Eye (tissue), 1 donor: ENCODE measurements around the gene EIF2S2.
"Not testable (repeated sequence)": the region's sequence is repeated elsewhere in the genome, so short reads cannot be mapped to it uniquely, and the experiment has no call there.

Experiments
- DNase-seq: peaks from one replicate; pipeline ENCODE4 v3.0.0-alpha.2; 2015

Gene EIF2S2, protein sequence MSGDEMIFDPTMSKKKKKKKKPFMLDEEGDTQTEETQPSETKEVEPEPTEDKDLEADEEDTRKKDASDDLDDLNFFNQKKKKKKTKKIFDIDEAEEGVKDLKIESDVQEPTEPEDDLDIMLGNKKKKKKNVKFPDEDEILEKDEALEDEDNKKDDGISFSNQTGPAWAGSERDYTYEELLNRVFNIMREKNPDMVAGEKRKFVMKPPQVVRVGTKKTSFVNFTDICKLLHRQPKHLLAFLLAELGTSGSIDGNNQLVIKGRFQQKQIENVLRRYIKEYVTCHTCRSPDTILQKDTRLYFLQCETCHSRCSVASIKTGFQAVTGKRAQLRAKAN

GRCh38 chr20:34111702-34112599, at the start of gene EIF2S2:
Gene EIF2S2 (minus strand): TSS chr20:34112243. CDS start chr20:34112110, 133 bp downstream.
- DNase-seq, result peak; percentile 99

GRCh38 chr20:34157697-34158096, 45.7 kb upstream of the EIF2S2 start:
- DNase-seq, result not testable (repeated sequence)

DNA sequence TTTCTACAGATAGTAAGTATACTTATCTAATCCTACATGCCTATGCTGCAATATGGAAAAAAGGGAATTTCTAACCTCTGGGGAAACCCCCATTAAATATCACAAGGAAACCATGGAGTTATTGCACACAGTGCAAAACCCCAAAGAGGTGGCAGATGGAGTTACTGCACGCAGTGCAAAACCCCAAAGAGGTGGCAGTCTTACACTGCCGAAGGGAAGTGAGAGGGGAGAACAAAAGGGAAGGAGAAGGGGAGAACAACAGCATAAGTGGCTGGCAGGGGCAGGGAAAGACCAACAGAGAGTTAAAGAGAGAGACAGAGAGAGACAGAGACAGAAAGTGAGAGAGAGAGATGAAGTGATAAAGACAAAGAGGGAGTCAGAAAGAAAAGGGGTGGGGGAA, 43.8 kb upstream of the EIF2S2 start:
- DNase-seq, result no peak

GRCh38 chr20:34153169-34153568, 41.1 kb upstream of the EIF2S2 start:
- not testable (repeated sequence) for DNase-seq

GRCh38 chr20:34152073-34152472, 40.0 kb upstream of the EIF2S2 start:
- DNase-seq, result not testable (repeated sequence)

DNA sequence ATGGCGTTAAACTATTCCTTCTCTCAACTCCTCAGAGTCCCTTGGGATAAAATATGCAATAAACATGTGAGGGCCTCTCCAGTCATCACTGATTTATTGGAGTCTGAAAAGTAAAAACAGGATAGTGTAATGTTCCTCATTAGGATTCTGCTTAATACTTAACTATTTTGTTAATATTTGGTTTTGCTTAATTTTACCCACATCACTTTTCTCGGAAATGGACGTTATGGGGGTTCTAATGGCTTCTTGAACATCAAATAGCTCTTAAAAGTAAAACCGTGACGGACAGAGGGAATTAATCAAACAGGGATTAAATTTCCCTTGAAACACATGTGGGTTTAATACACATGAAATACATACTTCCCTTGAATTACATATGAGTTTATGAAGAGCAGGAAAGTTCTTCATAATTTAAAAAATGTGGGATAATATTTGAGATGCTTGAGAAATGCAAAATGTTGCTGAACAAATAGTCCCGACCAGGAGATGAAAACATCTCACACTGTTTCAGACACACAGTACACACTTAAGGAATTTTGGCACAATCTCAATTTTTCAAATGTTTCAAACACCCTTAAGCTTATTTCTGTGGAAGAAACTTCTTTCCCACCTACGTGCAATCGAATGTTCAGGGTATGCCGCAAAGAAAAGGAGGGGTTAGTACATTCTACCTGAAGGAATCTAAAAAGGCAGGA, 38.4 kb upstream of the EIF2S2 start:
- DNase-seq, result peak; percentile 74

DNA sequence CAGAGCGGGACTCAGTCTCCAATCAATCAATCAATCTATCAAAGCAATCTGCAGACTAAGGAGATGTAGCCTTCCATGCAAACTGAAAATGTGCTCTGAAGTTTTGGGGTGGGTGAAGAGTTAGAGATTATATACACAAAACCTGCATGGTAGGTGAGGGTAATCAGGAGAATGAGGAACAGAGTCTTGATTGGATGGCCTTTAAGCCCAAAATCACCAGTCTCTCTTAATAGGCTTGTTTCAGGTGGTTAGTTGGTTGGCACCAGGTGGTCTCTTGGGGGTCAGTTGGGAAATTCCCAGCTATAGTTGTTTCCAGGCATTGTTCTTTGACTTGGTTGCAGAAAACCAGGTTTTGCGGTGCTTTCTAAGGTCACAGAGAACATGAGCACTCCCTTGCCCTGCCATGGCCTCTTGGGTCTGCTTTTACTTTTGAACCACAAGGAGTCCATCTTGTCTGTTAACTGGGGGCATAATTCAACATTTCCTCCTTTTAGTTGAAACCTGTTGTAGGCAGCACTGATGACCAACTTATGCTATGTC, 33.3 kb upstream of the EIF2S2 start:
- DNase-seq, result no peak

DNA sequence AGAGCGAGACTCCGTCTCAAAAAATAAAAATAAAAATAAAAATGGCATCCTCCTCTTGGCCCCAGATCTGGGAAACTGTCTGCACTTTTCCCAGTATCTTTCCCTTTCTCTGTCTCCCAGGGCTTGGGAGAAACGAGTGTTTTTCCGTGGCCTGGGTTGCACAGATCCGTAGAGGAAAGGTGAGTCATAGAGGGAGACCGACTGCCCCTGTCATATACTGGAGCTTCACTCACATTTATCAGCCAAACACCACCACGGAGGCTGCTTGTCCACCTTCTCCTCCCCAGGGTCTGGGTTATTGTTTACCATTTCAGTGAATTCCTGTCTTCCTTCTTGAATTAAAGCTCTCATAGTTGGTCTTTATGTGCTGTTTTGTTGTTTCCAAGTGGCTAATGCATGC, 31.9 kb upstream of the EIF2S2 start:
- DNase-seq, result no peak

DNA sequence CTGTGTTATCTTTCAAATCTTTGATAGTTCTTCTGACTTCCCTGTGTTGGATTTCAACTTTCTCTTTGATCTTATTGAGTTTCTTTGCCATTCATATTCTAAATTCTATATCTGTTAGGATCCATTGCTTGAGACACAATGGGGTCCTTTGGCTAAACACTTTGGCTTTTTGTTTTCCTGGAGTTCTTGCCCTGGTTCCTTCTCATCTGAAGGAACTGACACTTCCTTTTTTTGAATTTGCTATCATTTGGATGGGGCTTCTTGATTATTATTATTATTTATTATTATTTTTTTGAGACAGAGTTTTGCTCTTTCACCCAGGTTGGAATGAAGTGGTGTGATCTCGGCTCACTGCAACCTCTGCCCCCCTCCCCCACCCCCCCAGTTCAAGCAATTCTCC, 30.1 kb upstream of the EIF2S2 start:
- DNase-seq, result no peak

DNA sequence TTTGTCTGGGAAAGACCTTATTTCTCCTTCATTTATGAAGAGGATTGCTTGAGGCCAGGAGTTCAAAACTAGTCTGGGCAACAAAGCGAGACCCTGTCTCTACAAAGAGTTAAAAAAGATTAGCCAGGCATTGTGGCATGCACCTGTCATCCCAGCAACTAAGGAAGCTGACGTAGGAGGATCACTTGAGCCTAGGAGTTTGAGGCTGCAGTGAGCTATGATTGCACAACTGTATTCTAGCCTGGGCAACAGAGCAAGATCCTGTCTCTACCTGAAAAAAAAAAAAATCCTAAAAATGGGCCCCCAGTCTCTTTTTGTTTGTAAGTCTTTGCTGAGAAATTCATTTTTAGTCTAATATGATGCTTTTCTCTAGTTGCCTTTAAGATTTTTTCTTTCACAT, 29.2 kb upstream of the EIF2S2 start:
- no peak for DNase-seq

DNA sequence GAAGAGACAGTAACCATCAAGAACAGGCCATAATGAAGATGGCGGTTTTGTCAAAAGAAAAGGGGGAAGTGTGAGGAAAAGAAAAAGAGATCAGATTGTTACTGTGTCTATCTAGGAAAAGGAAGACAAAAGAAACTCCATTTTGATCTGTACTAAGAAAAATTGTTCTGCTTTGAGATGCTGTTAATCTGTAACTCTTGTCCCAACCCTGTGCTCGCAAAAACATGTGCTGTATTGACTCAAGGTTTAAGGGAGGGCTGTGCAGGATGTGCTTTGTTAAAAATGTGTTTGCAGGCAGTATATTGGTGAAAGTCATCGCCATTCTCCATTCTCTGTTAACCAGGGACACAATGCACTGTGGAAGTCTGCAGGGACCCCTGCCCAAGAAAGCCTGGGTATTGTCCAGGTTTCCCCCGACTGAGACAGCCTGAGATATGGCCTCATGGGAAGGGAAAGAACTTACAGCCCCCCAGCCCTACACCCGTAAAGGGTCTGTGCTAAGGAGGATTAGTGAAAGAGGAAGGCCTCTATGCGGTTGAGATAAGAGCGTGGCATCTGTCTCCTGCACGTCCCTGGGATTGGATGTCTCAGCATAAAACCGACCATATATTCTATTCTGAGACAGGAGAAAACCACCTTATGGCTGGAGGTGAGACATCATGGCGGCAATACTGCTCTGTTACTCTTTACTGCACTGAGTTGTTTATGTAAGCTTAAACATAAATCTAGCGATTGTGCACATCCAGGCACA, 23.7 kb upstream of the EIF2S2 start:
- not testable (repeated sequence) for DNase-seq

GRCh38 chr20:34133365-34133860, 21.4 kb upstream of the EIF2S2 start:
- DNase-seq, result not testable (repeated sequence)

DNA sequence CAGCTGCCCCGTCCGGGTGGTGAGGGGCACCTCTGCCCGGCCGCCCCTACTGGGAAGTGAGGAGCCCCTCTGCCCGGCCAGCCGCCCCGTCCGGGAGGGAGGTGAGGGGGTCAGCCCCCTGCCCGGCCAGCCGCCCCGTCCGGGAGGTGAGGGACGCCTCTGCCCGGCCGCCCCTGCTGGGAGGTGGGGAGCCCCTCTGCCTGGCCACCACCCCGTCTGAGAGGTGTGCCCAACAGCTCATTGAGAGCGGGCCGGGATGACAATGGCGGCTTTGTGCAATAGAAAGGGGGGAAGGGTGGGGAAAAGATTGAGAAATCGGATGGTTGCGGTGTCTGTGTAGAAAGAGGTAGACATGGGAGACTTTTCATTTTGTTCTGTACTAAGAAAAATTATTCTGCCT, 20.9 kb upstream of the EIF2S2 start:
- not testable (repeated sequence) for DNase-seq

DNA sequence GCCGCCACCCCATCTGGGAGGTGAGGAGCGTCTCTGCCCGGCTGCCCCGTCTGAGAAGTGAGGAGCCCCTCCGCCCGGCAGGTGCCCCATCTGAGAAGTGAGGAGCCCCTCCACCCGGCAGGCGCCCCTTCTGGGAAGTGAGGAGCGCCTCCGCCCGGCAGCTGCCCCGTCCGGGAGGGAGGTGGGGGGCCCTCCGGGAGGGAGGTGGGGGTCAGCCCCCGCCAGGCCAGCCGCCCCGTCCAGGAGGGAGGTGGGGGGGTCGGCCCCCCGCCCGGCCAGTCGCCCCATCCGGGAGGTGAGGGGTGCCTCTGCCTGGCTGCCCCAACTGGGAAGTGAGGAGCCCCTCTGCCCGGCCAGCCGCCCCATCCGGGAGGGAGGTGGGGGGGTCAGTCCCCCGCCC, 20.4 kb upstream of the EIF2S2 start:
- not testable (repeated sequence) for DNase-seq

DNA sequence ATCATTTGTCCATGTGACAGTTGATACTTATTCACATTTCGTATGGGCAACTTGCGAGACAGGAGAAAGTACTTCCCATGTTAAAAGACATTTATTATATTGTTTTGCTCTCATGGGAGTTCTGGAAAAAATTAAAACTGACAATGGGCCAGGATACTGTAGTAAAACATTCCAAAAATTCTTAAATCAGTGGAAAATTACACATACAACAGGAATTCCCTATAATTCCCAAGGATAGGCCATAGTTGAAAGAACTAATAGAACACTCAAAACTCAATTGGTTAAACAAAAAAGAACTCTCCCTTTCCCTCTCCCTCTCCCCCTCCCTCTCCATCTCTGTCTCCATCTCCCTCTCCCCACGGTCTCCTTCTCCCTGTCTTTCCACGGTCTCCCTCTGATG, 19.4 kb upstream of the EIF2S2 start:
- no peak for DNase-seq

DNA sequence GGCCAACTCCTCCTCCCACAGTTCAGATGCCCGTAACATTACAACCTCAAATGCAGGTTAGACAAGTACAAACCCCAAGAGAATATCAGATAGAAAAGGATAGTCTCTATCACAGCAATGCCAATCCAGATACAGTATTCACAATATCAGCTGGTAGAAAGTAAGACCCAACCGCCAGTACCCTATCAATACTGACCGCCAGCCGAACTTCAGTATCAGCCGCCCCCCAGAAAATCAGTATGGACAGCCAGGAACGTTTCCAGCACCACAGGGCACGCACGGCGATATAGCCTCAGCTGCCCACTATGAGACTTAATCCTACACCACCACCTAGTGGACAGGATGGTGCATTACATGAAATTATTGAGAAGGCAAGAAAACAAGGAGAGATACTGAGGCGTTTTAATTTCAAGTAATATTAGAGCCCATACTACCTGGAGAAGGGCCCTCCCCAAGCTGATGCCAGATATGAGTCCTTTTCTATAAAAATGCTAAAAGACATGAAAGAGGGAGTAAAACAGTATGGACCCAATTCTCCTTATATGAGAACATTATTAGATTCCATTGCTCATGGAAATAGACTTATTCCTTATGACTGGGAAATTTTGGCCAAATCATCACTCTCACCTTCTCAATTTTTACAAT, 17.6 kb upstream of the EIF2S2 start:
- peak; percentile 93 for DNase-seq

GRCh38 chr20:34127792-34128191, 15.7 kb upstream of the EIF2S2 start:
- DNase-seq, result no peak

DNA sequence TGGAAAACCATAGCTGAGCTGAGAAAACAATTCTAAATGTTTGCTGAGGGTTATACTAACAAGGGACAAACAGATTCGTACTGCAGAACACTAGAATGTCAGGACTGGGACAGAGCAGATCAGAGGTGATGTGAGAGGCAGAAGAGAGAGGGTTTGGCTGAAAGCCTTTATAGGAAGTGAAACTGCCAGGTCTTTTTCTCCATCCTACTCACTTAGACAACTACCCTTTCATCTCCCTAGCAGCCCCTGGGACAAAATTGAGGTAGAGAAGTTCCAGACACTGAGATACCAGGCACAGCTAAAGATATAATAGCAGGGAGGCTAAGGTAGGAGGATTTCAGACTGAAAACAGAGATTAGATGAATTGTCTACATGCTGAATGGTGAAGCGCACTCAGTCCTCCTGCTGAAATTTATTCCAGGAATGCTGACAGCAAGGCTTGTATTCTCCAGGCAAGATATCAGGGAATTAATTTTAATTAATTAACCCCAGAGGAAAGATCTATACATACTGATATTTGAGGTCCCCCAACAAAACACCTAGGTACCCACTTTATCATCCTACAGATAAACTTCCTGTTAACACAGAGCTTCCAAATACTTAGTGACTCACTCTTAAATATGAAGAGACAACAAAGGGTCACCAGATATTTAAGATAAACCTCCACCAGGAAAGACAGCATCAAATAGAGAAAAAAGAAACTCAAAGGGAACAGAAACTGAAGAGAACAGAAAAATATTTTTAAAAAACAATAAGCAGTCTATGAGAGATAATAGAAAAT, 12.6 kb upstream of the EIF2S2 start:
- no peak for DNase-seq

DNA sequence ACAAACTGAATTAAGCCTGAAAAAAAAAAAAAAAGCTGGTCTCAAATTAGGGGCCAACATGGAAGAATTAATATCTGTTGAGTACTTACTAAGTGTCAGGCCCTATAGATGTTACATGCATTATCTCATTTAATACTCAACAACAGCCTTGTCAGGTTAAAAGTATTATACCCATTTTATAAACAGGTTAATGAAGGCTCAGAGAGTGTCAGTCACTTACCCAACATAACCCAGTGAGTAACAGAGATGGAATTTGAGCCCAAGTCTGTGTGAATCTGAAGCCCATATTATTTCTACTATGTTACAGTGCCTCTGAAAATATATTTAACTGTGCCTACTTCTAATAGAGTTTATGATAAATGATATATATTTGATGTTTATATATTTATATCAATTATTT, 11.3 kb upstream of the EIF2S2 start:
- no peak for DNase-seq

DNA sequence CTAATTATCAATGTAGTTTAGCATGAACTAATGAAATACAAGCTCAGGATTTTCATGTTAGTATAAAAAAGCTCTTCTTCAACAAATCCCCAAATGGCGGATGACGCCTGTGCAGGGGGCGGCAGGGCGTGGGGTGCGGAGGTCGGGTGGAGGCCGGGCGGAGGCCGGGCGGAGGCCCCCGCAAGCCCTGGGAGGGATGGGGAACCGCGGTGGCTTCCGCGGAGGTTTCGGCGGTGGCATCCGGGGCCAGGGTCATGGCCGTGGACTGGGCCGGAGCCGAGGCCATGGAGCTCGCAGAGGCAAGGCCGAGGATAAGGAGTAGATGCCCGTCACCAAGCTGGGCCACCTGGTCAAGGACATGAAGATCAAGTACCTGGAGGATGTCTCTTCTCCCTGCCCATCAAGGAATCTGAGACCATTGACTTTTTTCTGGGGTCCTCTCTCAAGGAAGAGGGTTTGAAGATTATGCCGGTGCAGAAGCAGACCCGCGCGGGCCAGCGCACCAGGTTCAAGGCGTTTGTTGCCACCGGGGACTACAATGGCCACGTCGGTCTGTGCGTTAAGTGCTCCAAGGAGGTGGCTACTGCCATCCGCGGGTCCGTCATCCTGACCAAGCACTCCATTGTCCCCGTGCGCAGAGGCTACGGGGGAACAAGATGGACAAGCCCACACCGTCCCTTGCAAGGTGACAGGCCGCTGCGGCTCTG, 10.4 kb upstream of the EIF2S2 start:
- no peak for DNase-seq
